BE2C (cell line): ENCODE results near the gene COQ8A.
"Not testable (repeated sequence)": the region's sequence is repeated elsewhere in the genome, so short reads cannot be mapped to it uniquely, and the experiment has no call there.

Experiments used
- DNase-seq: peaks from one replicate; pipeline ENCODE4 v3.0.0-alpha.2; 2020
- H3K27me3 ChIP-seq: fragments of 250-450 bp; sonication (Bioruptor Pico); 2 replicates; pipeline ENCODE4 v1.5.1; 2020; ENCODE audit warnings: mild to moderate bottlenecking
- H3K36me3 ChIP-seq: fragments of 250-450 bp; sonication (Bioruptor Pico); 2 replicates; pipeline ENCODE4 v1.5.1; 2020; ENCODE audit warnings: mild to moderate bottlenecking
- H3K4me1 ChIP-seq: fragments of 250-450 bp; sonication (Bioruptor Pico); 2 replicates; pipeline ENCODE4 v1.5.1; 2020
- H3K4me3 ChIP-seq: 2 replicates; pipeline ENCODE4 v1.5.1; 2011; ENCODE audit warnings: low read depth, low read length
- H3K9me3 ChIP-seq: fragments of 250-450 bp; sonication (Bioruptor Pico); 2 replicates; pipeline ENCODE4 v1.5.1; 2020
- TF ChIP-seq, protein P1 (sequence below): IDR thresholded peaks from 2 replicates; pipeline ENCODE4 v1.5.1; 2012; ENCODE audit warnings: mild to moderate bottlenecking, low read depth, low read length

Gene COQ8A

DNA sequence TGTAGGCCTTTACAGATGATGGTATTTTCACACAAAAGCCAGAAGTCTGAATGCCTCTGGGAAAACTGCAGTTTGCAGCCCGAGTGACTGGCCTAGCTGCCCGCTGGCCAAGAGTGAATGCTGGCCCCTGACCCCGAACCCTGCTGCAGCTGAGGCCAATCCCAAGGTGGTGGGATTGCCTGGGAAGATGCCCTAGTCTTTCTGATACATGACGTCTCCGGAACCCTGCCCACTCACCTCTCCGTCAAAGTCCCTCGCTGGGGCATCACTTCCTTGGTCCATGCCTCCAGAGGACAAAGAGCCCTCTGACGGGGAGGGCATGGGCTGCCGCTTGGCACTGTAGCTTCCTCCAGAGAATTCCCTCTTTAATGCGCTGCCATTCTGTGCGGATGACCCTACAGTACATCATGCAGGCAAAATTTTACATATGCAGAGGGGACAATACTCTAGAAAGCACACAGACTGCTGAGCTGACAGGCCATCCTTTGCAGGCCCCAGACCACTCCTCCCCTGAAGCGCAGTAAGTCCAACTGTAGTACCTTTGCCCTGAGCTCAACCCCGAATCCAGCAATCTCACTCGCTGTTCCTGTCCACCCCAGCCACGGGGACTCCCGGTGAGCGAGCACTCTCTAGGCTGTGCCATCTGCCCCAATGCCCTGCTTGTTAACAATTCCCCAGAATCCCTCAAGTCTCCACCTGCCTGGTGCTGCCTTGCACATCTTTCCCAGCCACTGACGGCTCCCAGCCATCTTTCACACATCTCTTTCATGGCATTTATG is 54.7 kb downstream of the COQ8A start:
- H3K9me3 ChIP-seq = no peaks in the 10 kb centered on the region
- no peak overlapping the region for H3K4me3 ChIP-seq
- peaks cover 2% of the 10 kb centered on the region; the same call in 1 of the 2 replicates for H3K4me1 ChIP-seq
- TF ChIP-seq, protein P1, sequence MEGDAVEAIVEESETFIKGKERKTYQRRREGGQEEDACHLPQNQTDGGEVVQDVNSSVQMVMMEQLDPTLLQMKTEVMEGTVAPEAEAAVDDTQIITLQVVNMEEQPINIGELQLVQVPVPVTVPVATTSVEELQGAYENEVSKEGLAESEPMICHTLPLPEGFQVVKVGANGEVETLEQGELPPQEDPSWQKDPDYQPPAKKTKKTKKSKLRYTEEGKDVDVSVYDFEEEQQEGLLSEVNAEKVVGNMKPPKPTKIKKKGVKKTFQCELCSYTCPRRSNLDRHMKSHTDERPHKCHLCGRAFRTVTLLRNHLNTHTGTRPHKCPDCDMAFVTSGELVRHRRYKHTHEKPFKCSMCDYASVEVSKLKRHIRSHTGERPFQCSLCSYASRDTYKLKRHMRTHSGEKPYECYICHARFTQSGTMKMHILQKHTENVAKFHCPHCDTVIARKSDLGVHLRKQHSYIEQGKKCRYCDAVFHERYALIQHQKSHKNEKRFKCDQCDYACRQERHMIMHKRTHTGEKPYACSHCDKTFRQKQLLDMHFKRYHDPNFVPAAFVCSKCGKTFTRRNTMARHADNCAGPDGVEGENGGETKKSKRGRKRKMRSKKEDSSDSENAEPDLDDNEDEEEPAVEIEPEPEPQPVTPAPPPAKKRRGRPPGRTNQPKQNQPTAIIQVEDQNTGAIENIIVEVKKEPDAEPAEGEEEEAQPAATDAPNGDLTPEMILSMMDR = no peak
- peaks cover 5% of the 10 kb centered on the region; the same call in 1 of the 2 replicates for H3K36me3 ChIP-seq
- peak; percentile 7 for DNase-seq
- no peaks in the 10 kb centered on the region for H3K27me3 ChIP-seq

DNA sequence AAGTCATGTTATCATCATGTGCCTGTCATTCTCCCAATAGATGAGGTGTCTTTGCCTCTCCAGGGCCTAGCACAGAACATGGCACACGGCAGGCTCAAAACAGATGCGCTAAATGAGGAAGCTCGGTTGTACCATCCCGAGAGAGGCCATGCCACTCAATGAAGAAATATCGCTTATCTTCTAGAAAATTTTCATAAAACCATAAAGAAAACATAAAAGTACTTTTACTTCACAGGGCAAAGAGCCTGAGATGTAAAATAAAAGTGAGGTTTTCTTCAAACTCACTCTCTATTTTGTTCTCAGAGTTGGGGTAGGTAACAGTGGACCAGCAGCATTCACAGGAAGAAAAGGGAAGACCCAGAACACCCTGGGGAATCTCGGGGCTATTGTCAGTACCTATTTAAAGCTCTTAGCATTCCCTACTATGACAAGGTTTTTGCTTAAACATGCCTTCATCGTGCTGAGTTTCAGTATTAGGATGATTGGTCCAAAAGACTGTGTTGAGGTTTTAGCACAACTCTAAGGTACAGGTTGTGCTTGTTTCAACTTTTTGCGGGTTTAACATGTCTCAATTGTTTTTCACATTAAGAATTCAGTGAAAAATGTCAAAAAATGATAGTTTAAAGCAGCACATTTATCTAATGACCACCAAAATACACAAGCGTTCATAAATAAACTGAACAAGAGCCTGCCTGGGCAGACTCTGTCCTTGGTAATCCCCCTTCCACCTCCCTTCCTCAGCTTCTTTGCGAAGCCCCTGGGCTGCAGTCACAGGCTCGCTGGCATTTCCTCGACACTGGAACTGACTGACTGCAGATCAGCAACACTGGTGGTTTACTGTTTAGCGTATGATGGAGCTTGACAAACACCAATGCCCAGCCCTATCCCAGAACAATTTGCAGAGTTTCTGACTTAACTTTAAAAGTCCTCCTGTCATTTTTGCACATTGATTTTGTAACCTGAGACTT is 55.6 kb downstream of the COQ8A start:
- H3K27me3 ChIP-seq = no peaks in the 10 kb centered on the region
- no peaks in the 10 kb centered on the region for H3K9me3 ChIP-seq
- no peak overlapping the region for H3K4me3 ChIP-seq
- TF ChIP-seq, protein P1 = no peak
- H3K36me3 ChIP-seq = peaks cover 5% of the 10 kb centered on the region; the same call in 1 of the 2 replicates
- no peak for DNase-seq
- 0 out of 2 replicates have a peak, but pooled peaks cover 2% of the 10 kb centered on the region for H3K4me1 ChIP-seq

DNA sequence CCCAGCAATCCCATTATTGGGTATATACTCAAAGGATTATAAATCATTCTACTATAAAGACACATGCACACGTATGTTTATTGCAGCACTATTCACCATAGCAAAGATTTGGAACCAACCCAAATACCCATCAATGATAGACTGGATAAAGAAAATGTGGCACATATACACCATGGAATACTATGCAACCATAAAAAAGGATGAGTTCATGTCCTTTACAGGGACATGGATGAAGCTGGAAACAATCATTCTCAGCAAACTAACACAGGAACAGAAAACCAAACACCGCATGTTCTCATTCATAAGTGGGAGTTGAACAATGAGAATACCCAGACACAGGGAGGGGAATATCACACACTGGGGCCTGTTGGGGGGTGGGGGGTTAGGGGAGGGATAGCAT is 59.5 kb downstream of the COQ8A start:
- not testable (repeated sequence) for H3K27me3 ChIP-seq, H3K36me3 ChIP-seq, H3K4me1 ChIP-seq, H3K4me3 ChIP-seq, DNase-seq, H3K9me3 ChIP-seq

DNA sequence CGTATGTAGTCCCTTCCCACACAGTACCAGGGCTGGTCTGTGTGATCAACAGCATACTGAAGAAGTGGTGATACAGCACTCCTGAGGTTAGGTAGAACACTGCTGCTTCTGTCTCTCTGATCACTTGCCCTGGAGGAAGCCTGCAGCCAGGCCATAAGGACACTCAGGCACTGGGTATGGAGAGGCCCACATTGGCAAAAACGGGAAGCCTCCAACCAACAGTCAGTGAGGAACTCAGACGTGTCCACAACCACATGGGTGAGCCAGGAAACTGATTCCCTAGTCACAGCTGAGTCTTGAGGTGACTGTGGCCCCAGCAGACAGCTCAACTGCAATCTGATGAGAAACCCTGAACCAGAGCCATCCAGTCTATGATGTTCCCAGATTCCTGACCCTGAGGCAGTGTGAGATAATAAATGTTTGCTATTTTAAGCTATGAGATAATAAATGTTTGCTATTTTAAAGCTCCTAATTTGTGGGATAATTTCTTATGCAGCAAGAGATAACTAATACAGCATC is 62.5 kb downstream of the COQ8A start:
- no peak overlapping the region for H3K4me3 ChIP-seq
- TF ChIP-seq, protein P1 = no peak
- H3K9me3 ChIP-seq = no peaks in the 10 kb centered on the region

DNA sequence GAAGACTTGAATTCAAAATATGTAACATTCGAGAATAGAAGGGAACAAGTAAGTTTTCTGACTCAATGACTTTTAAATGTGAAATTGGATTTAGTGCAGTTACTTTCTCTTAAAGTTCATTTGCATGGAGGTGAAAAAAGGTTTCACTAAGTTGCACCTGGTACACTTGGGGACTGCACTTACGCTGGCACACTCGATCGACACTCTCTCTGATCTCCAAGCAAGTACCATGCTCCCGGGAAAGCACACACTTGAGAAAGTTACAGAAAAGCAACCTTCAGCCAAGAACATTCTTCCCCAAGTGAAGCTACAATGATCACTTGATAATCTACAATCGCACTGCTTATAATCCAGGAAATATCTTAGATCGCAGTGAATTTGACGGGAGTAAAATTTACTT is 63.1 kb downstream of the COQ8A start:
- H3K9me3 ChIP-seq = no peaks in the 10 kb centered on the region
- no peaks in the 10 kb centered on the region for H3K27me3 ChIP-seq
- no peak overlapping the region for H3K4me3 ChIP-seq
- peaks cover 3% of the 10 kb centered on the region for H3K36me3 ChIP-seq
- no peaks in the 10 kb centered on the region; the same call in 1 of the 2 replicates for H3K4me1 ChIP-seq
- DNase-seq = no peak
- TF ChIP-seq, protein P1 = no peak

More for the DNA sequence above, 62.5 kb downstream of the COQ8A start:
- Histone ChIP-seq H3K36me3 (peaks cover 3% of the 10 kb centered on the region), H3K4me1 (no peaks in the 10 kb centered on the region; the same call in 1 of the 2 replicates), H3K27me3 (no peaks in the 10 kb centered on the region)
- DNase-seq = peak; percentile 12

DNA sequence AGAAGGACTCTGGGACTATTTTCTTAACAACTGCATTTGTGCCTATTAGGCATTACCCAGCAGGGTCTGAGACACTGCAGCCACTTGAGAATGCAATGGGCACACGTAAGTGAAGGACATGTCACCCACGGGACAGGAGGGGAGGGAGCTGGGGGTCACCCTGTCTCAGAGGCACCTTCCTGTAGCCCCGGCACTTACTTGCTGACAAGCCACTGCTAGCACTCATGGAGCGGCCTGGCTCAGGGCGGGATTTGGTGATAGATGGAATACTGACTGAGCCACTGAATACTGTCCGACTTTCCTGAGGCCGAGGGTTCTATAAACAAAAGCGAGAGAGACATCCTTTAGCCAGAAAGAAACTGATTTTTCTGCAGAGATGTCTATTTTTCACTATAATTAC is 64.7 kb downstream of the COQ8A start:
- Histone ChIP-seq H3K27me3 (no peaks in the 10 kb centered on the region), H3K4me1 (no peaks in the 10 kb centered on the region; the same call in 1 of the 2 replicates), H3K4me3 (no peak overlapping the region), H3K36me3 (peaks cover 3% of the 10 kb centered on the region), H3K9me3 (no peaks in the 10 kb centered on the region)
- no peak for DNase-seq
- TF ChIP-seq, protein P1 = no peak
